Tibial artery (tissue), 4 donors: ENCODE data around the gene XPNPEP1.

Experiments
- DNase-seq, 2 donors: peaks; one replicate each; pipeline ENCODE4 v3.0.0-alpha.2; 2019
- H3K27ac ChIP-seq, 2 donors: fragments of 200-600 bp; sonication (generic) in 1 of 2; 1 replicate in 1 of 2; 2 replicates in 1 of 2; pipeline ENCODE4 v1.5.1; 2018 to 2019; ENCODE audit warnings: mild to moderate bottlenecking in 1 of 2
- H3K27me3 ChIP-seq, 2 donors: fragments of 200-600 bp; sonication (generic) in 1 of 2; one replicate each; pipeline versions ENCODE4 v1.5.1 to v1.6.0; 2016 to 2019
- H3K36me3 ChIP-seq, 3 donors: fragments of 200-600 bp; sonication (generic) in 2 of 3; one replicate each; pipeline ENCODE4 v1.5.1; 2016 to 2019; ENCODE audit warnings: mild to moderate bottlenecking in 2 of 3
- H3K4me1 ChIP-seq, 4 donors: fragments of 200-600 bp; sonication (generic) in 2 of 4; 1 replicate in 3 of 4; 2 replicates in 1 of 4; pipeline ENCODE4 v1.5.1; 2016 to 2019
- H3K4me3 ChIP-seq, 2 donors: fragments of 200-600 bp; sonication (generic) in 1 of 2; 1 replicate in 1 of 2; 2 replicates in 1 of 2; pipeline ENCODE4 v1.5.1; 2018 to 2019; ENCODE audit warnings: mild to moderate bottlenecking in 2 of 2
- H3K9me3 ChIP-seq, 3 donors: fragments of 200-600 bp; sonication (generic) in 1 of 3; one replicate each; pipeline ENCODE4 v1.5.1; 2016 to 2019
- intact Hi-C: fragments of 100-400 bp; cut with DNase I; formaldehyde crosslinking; loops from one replicate; pipeline ENCODE4 v1.15.0; 2023; ENCODE audit warnings: low total_unique reads
- TF ChIP-seq, protein P1 (sequence below), 2 experiments: fragments of 200-600 bp in 1 of 2; fragments of 450-650 bp in 1 of 2; IDR thresholded peaks; one replicate each; pipeline ENCODE4 v1.5.1; 2017 to 2019; ENCODE audit warnings: antibody characterized with exemption in 2 of 2, mild to moderate bottlenecking in 1 of 2, moderate library complexity in 1 of 2

Gene XPNPEP1

DNA sequence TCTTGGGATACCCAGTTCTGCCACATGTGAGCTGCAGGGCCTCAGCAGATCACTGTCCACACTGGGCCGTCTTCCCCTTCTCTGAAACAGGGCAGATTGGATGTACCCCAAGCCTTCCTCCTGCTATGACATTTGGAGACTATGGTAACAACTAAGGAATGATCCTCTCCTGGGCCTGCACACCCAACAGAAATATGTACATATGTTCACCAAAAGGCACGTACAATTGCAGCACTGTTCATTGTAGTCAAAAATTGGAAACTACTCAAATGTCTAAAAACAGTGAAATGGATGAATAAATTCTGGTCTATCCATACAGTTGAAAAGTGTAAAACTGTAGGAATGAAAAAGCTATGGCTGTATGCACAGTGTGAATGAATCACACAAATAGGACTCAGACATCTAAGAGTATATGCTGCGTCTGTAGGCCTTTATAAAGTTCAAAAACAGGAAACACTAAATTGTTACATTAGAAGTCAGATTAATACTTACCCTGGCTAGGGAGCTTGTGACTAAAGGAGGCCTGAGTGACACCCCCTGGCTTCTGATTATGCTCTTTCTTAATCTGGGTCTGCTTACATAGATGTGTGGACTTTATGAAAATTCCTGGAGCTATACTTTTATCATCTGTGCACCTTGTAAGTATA, 16.1 kb upstream of the XPNPEP1 start:
- Histone ChIP-seq H3K9me3 (no peaks in the 10 kb centered on the region), H3K36me3 (no peaks in the 10 kb centered on the region), H3K4me1 (peaks cover 0 to 12% (median 0%) of the 10 kb centered on the region in 4 donors), H3K27me3 (no peaks in the 10 kb centered on the region), H3K27ac (no peak overlapping the region), H3K4me3 (no peak overlapping the region)
- TF ChIP-seq, protein P1, sequence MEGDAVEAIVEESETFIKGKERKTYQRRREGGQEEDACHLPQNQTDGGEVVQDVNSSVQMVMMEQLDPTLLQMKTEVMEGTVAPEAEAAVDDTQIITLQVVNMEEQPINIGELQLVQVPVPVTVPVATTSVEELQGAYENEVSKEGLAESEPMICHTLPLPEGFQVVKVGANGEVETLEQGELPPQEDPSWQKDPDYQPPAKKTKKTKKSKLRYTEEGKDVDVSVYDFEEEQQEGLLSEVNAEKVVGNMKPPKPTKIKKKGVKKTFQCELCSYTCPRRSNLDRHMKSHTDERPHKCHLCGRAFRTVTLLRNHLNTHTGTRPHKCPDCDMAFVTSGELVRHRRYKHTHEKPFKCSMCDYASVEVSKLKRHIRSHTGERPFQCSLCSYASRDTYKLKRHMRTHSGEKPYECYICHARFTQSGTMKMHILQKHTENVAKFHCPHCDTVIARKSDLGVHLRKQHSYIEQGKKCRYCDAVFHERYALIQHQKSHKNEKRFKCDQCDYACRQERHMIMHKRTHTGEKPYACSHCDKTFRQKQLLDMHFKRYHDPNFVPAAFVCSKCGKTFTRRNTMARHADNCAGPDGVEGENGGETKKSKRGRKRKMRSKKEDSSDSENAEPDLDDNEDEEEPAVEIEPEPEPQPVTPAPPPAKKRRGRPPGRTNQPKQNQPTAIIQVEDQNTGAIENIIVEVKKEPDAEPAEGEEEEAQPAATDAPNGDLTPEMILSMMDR (IDR thresholded peaks at IDR 0.05) = no peak
- no peak for DNase-seq
- intact Hi-C loops = no loop called here

DNA sequence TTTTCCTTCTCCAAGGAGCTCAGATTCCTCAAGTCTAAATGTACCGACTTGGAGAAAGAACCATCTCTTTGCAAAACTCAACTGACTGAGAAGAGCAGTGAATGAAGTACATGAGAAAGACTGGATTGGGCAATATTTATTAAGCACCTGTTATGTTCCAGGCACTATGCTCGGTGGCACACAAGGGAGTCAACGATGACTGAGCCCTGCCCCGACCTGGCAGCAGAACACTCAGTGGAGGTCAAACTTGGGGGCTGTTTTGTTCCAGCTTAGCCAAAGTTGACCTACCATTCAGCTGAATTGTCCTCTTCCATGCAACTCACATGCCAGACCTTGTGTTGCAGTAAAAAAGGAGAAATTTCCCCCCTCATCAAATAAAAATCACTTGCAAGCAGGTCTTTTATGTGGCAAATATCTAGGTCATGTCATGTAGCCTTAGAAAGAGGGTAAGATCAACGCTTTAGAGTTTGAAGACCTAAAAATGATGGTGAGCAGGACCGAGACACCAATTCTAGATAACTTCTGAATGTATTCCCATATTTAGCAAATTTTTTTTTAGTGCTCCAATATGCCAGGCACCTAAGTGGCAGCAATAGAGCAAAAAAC, 14.3 kb upstream of the XPNPEP1 start:
- DNase-seq = no peak
- H3K27ac ChIP-seq = no peak overlapping the region
- intact Hi-C loops = no loop called here
- H3K4me3 ChIP-seq = no peak overlapping the region
- no peaks in the 10 kb centered on the region for H3K9me3 ChIP-seq
- TF ChIP-seq, protein P1 (IDR thresholded peaks at IDR 0.05) = no peak
- H3K4me1 ChIP-seq = peaks cover 0 to 12% (median 0%) of the 10 kb centered on the region in 4 donors
- H3K27me3 ChIP-seq = no peaks in the 10 kb centered on the region
- H3K36me3 ChIP-seq = no peaks in the 10 kb centered on the region

DNA sequence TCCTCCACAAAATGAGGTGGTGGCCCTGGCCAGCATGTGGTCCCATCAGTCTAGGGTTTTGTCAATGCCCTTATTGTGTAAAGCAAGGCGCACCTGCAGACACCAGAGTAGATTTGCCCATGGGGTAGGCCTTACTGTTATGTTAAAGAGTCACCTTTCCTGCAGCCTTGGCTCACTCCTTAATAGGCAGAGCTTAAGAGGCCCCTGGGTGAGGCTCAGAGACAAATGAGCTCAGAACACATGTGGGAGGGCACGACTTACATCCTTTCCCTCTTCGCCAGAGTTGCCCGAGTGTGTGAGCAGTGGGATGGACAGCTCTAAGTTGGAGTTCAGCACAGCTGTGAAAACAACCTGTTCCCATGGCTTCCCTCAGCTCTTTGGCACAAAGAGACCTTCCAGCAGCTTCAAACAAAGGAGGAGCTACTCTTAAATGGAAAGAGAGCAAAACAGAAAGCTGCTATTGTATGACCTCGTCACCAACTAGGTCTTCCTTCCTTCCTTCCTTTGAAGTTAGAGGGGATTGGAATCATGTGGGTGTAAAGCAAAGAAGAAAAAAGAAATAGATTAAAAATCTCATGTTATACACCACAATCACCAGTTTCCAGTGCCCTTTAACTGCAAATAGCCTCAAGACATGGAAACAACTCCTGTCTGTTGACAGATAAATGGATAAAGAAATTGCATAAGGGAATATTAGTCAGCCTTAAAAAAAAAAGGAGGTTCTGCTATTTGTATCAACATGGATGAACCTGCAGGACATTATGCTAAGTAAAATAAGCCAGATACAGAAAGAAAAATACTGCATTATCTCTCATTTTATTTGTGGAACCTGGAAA, 11.9 kb upstream of the XPNPEP1 start:
- Histone ChIP-seq H3K9me3 (no peaks in the 10 kb centered on the region), H3K27me3 (no peaks in the 10 kb centered on the region), H3K27ac (no peak overlapping the region), H3K4me1 (peaks cover 0 to 7% (median 0%) of the 10 kb centered on the region in 4 donors), H3K36me3 (no peaks in the 10 kb centered on the region), H3K4me3 (no peak overlapping the region)
- DNase-seq = no peak
- TF ChIP-seq, protein P1 (IDR thresholded peaks at IDR 0.05) = no peak
- intact Hi-C loops = no loop called here

DNA sequence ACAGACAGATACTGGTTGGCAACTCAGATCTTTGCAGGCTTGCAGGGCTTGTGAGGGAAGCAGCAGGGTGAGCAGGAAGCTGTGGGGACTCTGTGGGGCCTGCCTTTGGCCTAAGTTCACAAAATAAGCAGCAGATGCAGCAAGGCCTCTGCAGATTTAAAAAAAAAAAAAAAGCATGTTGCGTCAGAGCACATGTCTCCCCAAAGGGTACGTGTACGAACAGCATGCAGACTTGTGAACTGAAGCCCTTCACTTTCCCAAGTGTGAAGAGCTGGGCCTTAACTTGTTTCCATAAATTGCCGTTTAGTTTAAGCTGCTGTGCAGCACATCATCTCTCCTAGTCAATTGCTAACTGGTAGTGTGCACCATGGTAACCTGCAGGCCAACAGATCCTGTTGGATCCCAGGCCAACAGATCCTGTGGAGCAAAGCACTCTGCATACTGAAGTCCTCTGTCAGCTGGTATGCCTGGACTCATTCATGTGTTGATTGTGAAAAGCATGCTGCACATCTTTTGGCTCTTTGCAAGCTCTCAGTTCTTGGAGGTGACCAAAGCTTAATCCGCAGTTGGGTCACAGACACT, 10.8 kb upstream of the XPNPEP1 start:
- TF ChIP-seq, protein P1 (IDR thresholded peaks at IDR 0.05) = no peak
- Histone ChIP-seq H3K9me3 (no peaks in the 10 kb centered on the region), H3K4me1 (peaks cover 0 to 7% (median 0%) of the 10 kb centered on the region in 4 donors), H3K27me3 (no peaks in the 10 kb centered on the region), H3K27ac (no peak overlapping the region), H3K4me3 (no peak overlapping the region), H3K36me3 (no peaks in the 10 kb centered on the region)
- intact Hi-C loops = no loop called here
- DNase-seq = no peak

DNA sequence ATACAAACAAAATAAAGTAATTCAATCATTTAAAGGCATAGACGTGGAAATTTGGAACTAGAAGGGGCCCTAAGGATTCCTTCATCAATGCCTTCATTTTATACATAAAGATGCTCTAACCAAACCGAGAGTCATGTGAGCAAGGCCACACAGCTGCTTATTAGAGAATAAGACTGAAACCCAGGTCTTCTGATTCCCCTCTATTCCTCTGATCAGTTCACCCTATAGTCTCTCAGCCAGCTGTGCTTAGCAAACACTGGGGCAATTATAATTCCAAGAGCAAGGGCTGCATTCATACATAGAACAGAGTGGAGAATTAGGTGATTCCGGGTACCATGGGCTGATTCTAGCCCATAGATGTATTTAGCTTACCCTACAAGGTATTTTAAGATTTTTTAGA, 9.7 kb upstream of the XPNPEP1 start:
- peaks cover 0 to 7% (median 0%) of the 10 kb centered on the region in 4 donors for H3K4me1 ChIP-seq
- intact Hi-C loops = no loop called here
- no peak overlapping the region for H3K27ac ChIP-seq
- H3K27me3 ChIP-seq = no peaks in the 10 kb centered on the region
- H3K36me3 ChIP-seq = no peaks in the 10 kb centered on the region
- TF ChIP-seq, protein P1 (IDR thresholded peaks at IDR 0.05) = no peak
- DNase-seq = no peak
- no peaks in the 10 kb centered on the region for H3K9me3 ChIP-seq
- no peak overlapping the region for H3K4me3 ChIP-seq
